ENCODE data around the gene TMEM187.
A peak's percentile ranks its signal among the peaks of the same experiment; 100 is the strongest.

Gene TMEM187

GRCh38 chrX:153950127-153950526 is 22.4 kb upstream of the TMEM187 start:
- no peak overlapping the region for H3K27ac ChIP-seq
- TF ChIP-seq, protein P1, sequence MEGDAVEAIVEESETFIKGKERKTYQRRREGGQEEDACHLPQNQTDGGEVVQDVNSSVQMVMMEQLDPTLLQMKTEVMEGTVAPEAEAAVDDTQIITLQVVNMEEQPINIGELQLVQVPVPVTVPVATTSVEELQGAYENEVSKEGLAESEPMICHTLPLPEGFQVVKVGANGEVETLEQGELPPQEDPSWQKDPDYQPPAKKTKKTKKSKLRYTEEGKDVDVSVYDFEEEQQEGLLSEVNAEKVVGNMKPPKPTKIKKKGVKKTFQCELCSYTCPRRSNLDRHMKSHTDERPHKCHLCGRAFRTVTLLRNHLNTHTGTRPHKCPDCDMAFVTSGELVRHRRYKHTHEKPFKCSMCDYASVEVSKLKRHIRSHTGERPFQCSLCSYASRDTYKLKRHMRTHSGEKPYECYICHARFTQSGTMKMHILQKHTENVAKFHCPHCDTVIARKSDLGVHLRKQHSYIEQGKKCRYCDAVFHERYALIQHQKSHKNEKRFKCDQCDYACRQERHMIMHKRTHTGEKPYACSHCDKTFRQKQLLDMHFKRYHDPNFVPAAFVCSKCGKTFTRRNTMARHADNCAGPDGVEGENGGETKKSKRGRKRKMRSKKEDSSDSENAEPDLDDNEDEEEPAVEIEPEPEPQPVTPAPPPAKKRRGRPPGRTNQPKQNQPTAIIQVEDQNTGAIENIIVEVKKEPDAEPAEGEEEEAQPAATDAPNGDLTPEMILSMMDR (IDR thresholded peaks at IDR 0.05) = no peak
- H3K36me3 ChIP-seq = peaks cover 16% of the 10 kb centered on the region
- H3K9me3 ChIP-seq = no peaks in the 10 kb centered on the region
- H3K4me3 ChIP-seq (ENCODE audit: low read depth in 1 of 2, low read length in 1 of 2) = no peak overlapping the region
- H3K27me3 ChIP-seq = no peaks in the 10 kb centered on the region
- peaks cover 8 to 31% of the 10 kb centered on the region in 2 experiments for H3K4me1 ChIP-seq (ENCODE audit: control insufficient read depth in 1 of 2, insufficient read depth in 1 of 2, low read depth in 1 of 2, low read length in 1 of 2)

DNA sequence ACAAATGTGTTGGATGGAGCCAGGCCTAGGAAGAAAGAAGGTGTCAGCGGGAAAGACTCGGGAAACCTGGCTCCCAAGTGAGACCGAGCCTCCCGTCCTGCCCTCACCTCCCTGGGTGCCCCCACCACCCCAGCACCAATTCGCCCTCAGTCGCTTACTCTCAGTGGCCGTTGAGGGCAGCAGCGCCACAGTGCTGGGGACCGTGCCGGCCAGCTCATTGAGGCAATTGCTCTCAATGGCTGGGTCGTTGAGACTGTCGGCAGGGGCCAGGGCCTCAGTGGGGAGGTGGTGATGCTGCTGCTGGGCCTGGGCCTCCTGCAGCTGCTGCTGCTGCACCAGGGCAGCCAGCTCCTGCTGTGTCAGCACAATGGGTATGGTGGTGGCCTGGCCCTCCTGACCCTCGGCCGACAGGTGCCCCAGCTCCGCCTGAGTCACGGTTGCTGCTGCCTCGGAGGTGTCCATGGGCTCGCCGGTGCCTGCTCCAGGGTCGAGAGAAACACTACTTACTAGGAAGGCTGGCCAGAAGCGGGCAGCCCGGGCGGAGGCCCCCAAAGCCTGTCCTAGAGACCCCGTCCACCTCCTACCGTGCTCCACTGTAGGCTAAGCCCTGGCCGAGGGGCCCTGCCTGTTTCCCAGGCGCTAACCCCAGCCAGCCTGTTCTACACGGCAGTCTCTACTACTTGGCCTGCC is 20.7 kb upstream of the TMEM187 start:
- Histone ChIP-seq H3K4me3 (ENCODE audit: low read depth in 1 of 2, low read length in 1 of 2) (no peak overlapping the region), H3K4me1 (ENCODE audit: control insufficient read depth in 1 of 2, insufficient read depth in 1 of 2, low read depth in 1 of 2, low read length in 1 of 2) (peaks cover 6 to 28% of the 10 kb centered on the region in 2 experiments), H3K27me3 (no peaks in the 10 kb centered on the region), H3K27ac (no peak overlapping the region), H3K36me3 (peaks cover 31% of the 10 kb centered on the region), H3K9me3 (no peaks in the 10 kb centered on the region)
- TF ChIP-seq, protein P1 (IDR thresholded peaks at IDR 0.05) = no peak

DNA sequence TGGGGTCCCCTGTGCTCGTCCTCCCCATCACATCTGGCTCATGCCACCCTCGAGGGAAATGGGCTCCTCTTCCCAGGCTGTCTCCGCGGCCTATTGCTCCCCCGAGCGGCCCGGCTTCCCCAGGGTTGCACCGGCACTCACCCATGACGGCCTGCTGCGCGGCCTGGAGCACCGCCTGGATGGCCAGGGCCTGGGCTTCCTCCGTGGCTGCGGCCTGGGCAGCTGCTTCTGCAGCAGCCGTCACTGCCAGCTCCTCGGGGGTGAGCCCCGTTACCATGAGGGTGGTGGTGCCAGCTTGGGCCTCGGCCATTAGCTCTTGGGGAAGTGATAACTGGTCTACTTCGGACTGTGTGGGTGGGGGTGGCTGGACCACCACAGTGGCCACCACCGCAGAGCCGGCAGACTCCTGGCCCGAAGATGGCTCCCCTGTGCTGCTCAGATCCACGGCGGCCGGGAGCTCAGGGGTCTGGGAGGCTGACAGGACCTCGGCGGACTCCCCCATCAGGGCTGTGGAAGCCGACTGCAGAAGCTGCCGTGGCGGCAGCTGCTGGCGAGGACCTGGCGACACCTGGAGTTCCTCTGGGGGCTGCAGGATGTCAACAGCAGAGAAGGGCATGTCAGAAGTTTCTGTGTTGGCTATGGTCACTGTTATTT is 20.1 kb upstream of the TMEM187 start:
- Histone ChIP-seq H3K27ac (no peak overlapping the region), H3K4me3 (ENCODE audit: low read depth in 1 of 2, low read length in 1 of 2) (no peak overlapping the region), H3K36me3 (peaks cover 38% of the 10 kb centered on the region), H3K27me3 (no peaks in the 10 kb centered on the region), H3K4me1 (ENCODE audit: control insufficient read depth in 1 of 2, insufficient read depth in 1 of 2, low read depth in 1 of 2, low read length in 1 of 2) (peaks cover 0 to 22% of the 10 kb centered on the region in 2 experiments), H3K9me3 (no peaks in the 10 kb centered on the region)
- TF ChIP-seq, protein P1 (IDR thresholded peaks at IDR 0.05) = no peak

- Histone ChIP-seq H3K27ac (no peak overlapping the region), H3K9me3 (no peaks in the 10 kb centered on the region), H3K4me3 (ENCODE audit: low read depth in 1 of 2, low read length in 1 of 2) (no peak overlapping the region), H3K4me1 (ENCODE audit: control insufficient read depth in 1 of 2, insufficient read depth in 1 of 2, low read depth in 1 of 2, low read length in 1 of 2) (peaks cover 0 to 13% of the 10 kb centered on the region in 2 experiments), H3K27me3 (no peaks in the 10 kb centered on the region), H3K36me3 (peaks cover 47% of the 10 kb centered on the region)
- TF ChIP-seq, protein P1 (IDR thresholded peaks at IDR 0.05) = peak; percentile 90
These were observed 19.2 kb upstream of the TMEM187 start for GRCh38 chrX:153953342-153953830.

DNA sequence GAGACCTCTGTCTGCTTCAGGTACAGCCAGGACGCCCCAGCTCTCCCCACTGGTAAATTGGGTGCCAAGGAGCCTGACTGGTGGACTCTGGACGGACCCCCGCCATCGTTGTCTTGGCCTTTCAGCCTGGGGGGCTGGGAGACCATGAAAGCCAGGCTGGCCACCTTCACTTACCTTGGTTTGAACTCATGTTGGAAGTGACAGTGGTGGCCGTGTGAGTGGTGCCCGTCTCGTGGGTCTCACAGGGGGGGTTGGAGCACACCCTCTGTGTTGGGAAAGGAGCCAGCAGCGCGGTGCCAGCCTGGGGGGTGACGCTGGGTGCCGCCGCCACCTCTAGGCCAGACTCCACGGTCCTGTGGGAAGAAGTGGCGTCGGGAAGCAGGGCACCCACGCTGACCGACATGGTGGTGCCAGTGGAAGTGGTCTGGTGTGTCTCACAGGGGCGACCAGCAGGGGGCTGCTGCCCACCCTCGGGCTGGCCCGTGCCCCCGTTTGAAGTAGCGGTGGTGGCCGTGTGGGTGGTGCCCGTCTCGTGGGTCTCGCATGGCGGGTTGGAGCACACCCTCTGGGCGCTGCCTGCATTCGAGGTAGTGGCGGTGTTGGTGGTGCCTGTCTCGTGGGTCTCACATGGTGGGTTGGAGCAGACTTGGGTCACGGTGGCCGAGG is 18.5 kb upstream of the TMEM187 start:
- TF ChIP-seq, protein P1 (IDR thresholded peaks at IDR 0.05) = no peak
- no peaks in the 10 kb centered on the region for H3K27me3 ChIP-seq
- no peaks in the 10 kb centered on the region for H3K9me3 ChIP-seq
- no peak overlapping the region for H3K4me3 ChIP-seq (ENCODE audit: low read depth in 1 of 2, low read length in 1 of 2)
- peaks cover 0 to 6% of the 10 kb centered on the region in 2 experiments for H3K4me1 ChIP-seq (ENCODE audit: control insufficient read depth in 1 of 2, insufficient read depth in 1 of 2, low read depth in 1 of 2, low read length in 1 of 2)
- peaks cover 53% of the 10 kb centered on the region for H3K36me3 ChIP-seq
- H3K27ac ChIP-seq = no peak overlapping the region
